ENCODE results near the gene SNRPD2.

- TF ChIP-seq, protein P1, sequence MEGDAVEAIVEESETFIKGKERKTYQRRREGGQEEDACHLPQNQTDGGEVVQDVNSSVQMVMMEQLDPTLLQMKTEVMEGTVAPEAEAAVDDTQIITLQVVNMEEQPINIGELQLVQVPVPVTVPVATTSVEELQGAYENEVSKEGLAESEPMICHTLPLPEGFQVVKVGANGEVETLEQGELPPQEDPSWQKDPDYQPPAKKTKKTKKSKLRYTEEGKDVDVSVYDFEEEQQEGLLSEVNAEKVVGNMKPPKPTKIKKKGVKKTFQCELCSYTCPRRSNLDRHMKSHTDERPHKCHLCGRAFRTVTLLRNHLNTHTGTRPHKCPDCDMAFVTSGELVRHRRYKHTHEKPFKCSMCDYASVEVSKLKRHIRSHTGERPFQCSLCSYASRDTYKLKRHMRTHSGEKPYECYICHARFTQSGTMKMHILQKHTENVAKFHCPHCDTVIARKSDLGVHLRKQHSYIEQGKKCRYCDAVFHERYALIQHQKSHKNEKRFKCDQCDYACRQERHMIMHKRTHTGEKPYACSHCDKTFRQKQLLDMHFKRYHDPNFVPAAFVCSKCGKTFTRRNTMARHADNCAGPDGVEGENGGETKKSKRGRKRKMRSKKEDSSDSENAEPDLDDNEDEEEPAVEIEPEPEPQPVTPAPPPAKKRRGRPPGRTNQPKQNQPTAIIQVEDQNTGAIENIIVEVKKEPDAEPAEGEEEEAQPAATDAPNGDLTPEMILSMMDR (IDR thresholded peaks at IDR 0.05): no peak
- TF ChIP-seq POLR2A (IDR thresholded peaks at IDR 0.05) (no peak), POLR2AphosphoS5 (IDR thresholded peaks at IDR 0.05; ENCODE audit: insufficient read depth in 1 of 2, low read depth in 1 of 2) (no peak)
These were observed 9.9 kb upstream of the SNRPD2 start for GRCh38 chr19:45701676-45702075.

All from vagina (tissue), 2 donors.